GM19328 (cell line): ENCODE results near the gene DHRS4L2.

ENCODE experiments used
- ATAC-seq: cut with Tn5 transposase; IDR thresholded peaks from one replicate; pipeline ENCODE4 v1.9.1; 2021; ENCODE audit warnings: mild to moderate bottlenecking, moderate library complexity; ENCODE audit not compliant: unreplicated experiment

Gene DHRS4L2

GRCh38 chr14:24051789-24052655 lies 63.3 kb downstream of the DHRS4L2 start, which contains the start of gene CARMIL3:
TSS of gene CARMIL3 (plus strand) at chr14:24052009. CDS start at chr14:24052154, 145 bp downstream.
- ATAC-seq = peak; percentile 74

DNA sequence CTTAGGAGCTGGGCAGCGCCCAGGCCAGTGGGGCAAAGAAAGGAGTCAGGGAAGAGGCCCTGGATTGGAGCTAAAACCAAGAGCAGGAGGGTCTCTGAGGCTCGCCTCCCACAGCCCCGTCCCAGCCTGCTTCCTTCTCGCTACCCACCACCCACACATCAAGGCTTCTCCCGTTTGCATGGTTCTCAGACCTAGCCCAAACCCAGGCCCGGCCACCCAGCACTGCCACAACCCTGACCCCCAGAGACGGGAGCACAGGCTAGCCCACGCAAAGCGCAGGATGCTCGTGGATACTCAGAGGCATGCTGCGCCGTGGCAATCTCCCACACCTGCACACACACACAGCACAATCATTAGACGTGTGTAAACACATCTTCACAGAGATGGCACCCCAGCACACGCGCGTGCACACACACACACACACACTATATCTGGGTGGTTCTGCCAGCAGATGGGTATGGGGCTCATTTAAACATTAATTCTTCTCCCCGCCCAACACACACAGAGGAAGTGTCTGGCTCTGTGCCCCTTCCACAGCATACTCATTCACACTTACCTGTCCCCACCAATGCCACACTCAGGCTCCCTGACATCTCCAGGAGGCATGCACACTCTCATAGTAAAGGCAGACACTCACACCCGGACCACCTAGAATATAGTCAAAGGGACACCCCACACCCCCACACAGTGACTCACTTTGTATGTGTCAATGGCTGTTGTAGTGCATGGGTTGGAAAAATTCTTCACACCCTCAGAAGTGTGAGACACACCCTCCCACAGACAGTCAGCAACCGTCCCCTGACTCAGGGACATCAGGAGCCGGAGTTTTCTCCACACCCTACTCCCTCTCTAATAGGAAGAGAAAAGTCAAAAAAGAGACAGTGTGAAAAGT lies 64.2 kb downstream of the DHRS4L2 start:
- no peak for ATAC-seq

GRCh38 chr14:24053548-24054323 lies 65.0 kb downstream of the DHRS4L2 start:
- no peak for ATAC-seq

DNA sequence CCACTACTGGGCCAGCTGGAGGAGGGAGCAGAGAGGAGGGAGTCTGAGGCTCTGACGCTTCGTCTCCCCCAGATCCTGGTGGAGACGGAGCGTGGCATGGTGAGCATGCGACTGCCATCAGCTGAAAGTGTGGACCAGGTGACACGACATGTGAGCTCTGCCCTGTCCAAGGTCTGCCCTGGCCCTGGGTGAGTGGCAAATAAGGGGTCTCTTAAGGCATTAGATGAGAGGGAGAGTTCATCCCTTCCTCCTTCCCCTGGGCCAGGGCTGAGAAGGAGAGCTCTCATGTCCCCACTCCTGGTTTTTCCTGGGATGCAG lies 65.6 kb downstream of the DHRS4L2 start:
- no peak for ATAC-seq

DNA sequence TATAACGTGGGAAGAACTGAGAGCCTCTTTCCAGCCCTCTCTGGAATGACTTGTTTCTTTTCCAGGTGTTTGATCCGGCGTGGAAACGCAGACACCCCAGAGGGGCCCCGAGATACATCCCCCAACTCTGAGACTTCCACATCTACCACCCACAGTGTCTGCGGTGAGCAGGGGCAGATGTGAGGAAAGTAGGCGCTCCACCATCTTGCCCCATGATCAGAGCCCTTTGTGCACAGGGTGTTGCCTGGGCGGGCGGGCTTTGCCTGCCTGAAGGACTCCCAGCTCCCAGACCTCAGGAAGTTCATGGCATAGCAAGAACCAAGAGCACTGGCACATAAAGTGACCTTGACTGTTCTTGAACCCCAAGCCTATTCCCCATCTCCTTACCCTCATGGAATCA lies 65.9 kb downstream of the DHRS4L2 start:
- ATAC-seq = no peak
